Neural cell (in vitro differentiated cells): ENCODE measurements around the gene SEBOX. TPM values are rescaled to one million over a fixed set of nuclear protein-coding genes. Genes with fewer than 3 reads are reported as not detected.

Experiments
- H2AFZ ChIP-seq: fragments of 200-600, 300-800 bp; sonication (generic), shearing (Covaris generic); 2 replicates; pipeline ENCODE4 v1.6.0; 2014; ENCODE audit warnings: low read depth, mild to moderate bottlenecking, antibody characterized with exemption, low read length, moderate library complexity
- H3F3A ChIP-seq: fragments of 200-600 bp; shearing (Covaris generic); 2 replicates; pipeline ENCODE4 v1.6.1; 2016; ENCODE audit warnings: mild to moderate bottlenecking, moderate library complexity, mixed read lengths, antibody characterized with exemption, low read length; ENCODE audit not compliant: insufficient read depth, poor library complexity, severe bottlenecking
- H3K27ac ChIP-seq: fragments of 200-600, 300-800 bp; sonication (generic), shearing (Covaris generic); 2 replicates; pipeline ENCODE4 v1.5.1; 2014; ENCODE audit warnings: mild to moderate bottlenecking, low read length, moderate library complexity
- H3K27me3 ChIP-seq: fragments of 300-800, 200-600 bp; sonication (generic), shearing (Covaris generic); 2 replicates; pipeline ENCODE4 v1.6.0; 2014; ENCODE audit warnings: mild to moderate bottlenecking, low read depth, low read length, moderate library complexity; ENCODE audit not compliant: insufficient read depth
- H3K36me3 ChIP-seq: fragments of 300-800, 200-600 bp; sonication (generic), shearing (Covaris generic); 2 replicates; pipeline ENCODE4 v1.5.1; 2014; ENCODE audit warnings: mild to moderate bottlenecking, antibody characterized with exemption, low read length, moderate library complexity; ENCODE audit not compliant: insufficient read depth
- H3K4me2 ChIP-seq: fragments of 300-800, 200-600 bp; sonication (generic), shearing (Covaris generic); 2 replicates; pipeline ENCODE4 v1.6.0; 2014; ENCODE audit warnings: mild to moderate bottlenecking, low read length
- H3K4me3 ChIP-seq: fragments of 300-800, 200-600 bp; sonication (generic), shearing (Covaris generic); 2 replicates; pipeline ENCODE4 v1.5.1; 2014; ENCODE audit warnings: mild to moderate bottlenecking, low read length, moderate library complexity
- H3K79me2 ChIP-seq: fragments of 200-600 bp; shearing (Covaris generic); replicated peaks from 2 replicates; pipeline ENCODE4 v1.6.0; 2014; ENCODE audit warnings: mild to moderate bottlenecking, low read length, moderate library complexity; ENCODE audit not compliant: insufficient read depth
- H3K9ac ChIP-seq: fragments of 300-800, 200-600 bp; sonication (generic), shearing (Covaris generic); 2 replicates; pipeline ENCODE4 v1.6.1; 2016; ENCODE audit warnings: mild to moderate bottlenecking, low read length, mixed read lengths
- H3K9me2 ChIP-seq: fragments of 200-600 bp; shearing (Covaris generic); 2 replicates; pipeline ENCODE4 v1.6.1; 2016; ENCODE audit warnings: mild to moderate bottlenecking, low read length, mixed read lengths; ENCODE audit not compliant: insufficient read depth
- H3K9me3 ChIP-seq: fragments of 200-600, 300-800 bp; sonication (generic), shearing (Covaris generic); 2 replicates; pipeline ENCODE4 v1.6.1; 2016; ENCODE audit warnings: mild to moderate bottlenecking, mixed run types, low read length, moderate library complexity, mixed read lengths
- H4K20me1 ChIP-seq: fragments of 200-600 bp; shearing (Covaris generic); 2 replicates; pipeline ENCODE4 v1.6.1; 2016; ENCODE audit warnings: mild to moderate bottlenecking, mixed run types; ENCODE audit not compliant: insufficient read depth
- CTCF ChIP-seq: fragments of 450-650 bp; IDR thresholded peaks from 2 replicates; pipeline ENCODE4 v1.5.1; 2014; ENCODE audit warnings: antibody characterized with exemption, mild to moderate bottlenecking, moderate library complexity; ENCODE audit not compliant: poor library complexity, severe bottlenecking
- EP300 ChIP-seq: fragments of 450-650 bp; conservative IDR thresholded peaks from 2 replicates; pipeline ENCODE4 v1.6.1; 2014; ENCODE audit warnings: antibody characterized with exemption, mild to moderate bottlenecking, moderate library complexity; ENCODE audit not compliant: poor library complexity, severe bottlenecking
- EZH2 ChIP-seq: fragments of 200-600, 300-800 bp; shearing (Covaris generic), sonication (generic); IDR thresholded peaks from 2 replicates; pipeline ENCODE4 v1.6.1; 2014; ENCODE audit warnings: antibody characterized with exemption, low read length, borderline replicate concordance, mild to moderate bottlenecking; ENCODE audit not compliant: insufficient read depth, poor library complexity, severe bottlenecking
- MXI1 ChIP-seq: fragments of 450-650 bp; conservative IDR thresholded peaks from 2 replicates; pipeline ENCODE4 v1.6.1; 2014; ENCODE audit warnings: antibody characterized with exemption, mild to moderate bottlenecking; ENCODE audit not compliant: poor library complexity, severe bottlenecking
- POLR2AphosphoS5 ChIP-seq: IDR thresholded peaks from 2 replicates; pipeline ENCODE4 v1.6.1; 2012
- RAD21 ChIP-seq: fragments of 450-650 bp; conservative IDR thresholded peaks from 2 replicates; pipeline ENCODE4 v1.6.1; 2014; ENCODE audit warnings: antibody characterized with exemption, mild to moderate bottlenecking, moderate library complexity
- REST ChIP-seq: IDR thresholded peaks from 2 replicates; pipeline ENCODE4 v1.6.1; 2012; ENCODE audit warnings: borderline replicate concordance
- SMC3 ChIP-seq: fragments of 450-650 bp; conservative IDR thresholded peaks from 2 replicates; pipeline ENCODE4 v1.6.1; 2014; ENCODE audit warnings: antibody characterized with exemption, mild to moderate bottlenecking, moderate library complexity; ENCODE audit not compliant: poor library complexity
- TAF1 ChIP-seq: IDR thresholded peaks from 2 replicates; pipeline ENCODE4 v1.6.1; 2012; ENCODE audit warnings: low read depth
- polyA plus RNA-seq: library from polyadenylated mRNA; depleted of rRNA; stranded (reverse); fragments of >200 nt; gene quantifications from 2 replicates; pipeline ENCODE4 v1.2.3, GENCODE V29; 2014

SEBOX gene
- polyA plus RNA-seq, 1 donor from 2014 or later: not detected

GRCh38 chr17:28338056-28338768, 26.8 kb downstream of the SEBOX start:
- Histone ChIP-seq H3K79me2 (peaks cover 42% of the 10 kb centered on the region), H3K4me2 (no peak overlapping the region)

GRCh38 chr17:28335959-28336871, 28.8 kb downstream of the SEBOX start:
- peak overlapping the region; percentile 96 for H3K9ac ChIP-seq
- TF ChIP-seq POLR2AphosphoS5 (peak; percentile 91), MXI1 (no peak), REST (peak; percentile 81), EP300 (no peak), RAD21 (peak; percentile 15), EZH2 (no peak), TAF1 (no peak), CTCF (no peak), SMC3 (no peak)
- H3K9me2 ChIP-seq: no peaks in the 10 kb centered on the region
- no peaks in the 10 kb centered on the region for H3K9me3 ChIP-seq
- peak overlapping the region; percentile 94 for H3K27ac ChIP-seq
- no peaks in the 10 kb centered on the region for H4K20me1 ChIP-seq
- H2AFZ ChIP-seq: peak overlapping the region; percentile 36
- peaks cover 53% of the 10 kb centered on the region for H3K79me2 ChIP-seq
- H3K4me3 ChIP-seq: peak overlapping the region; percentile 88
- no peaks in the 10 kb centered on the region for H3K36me3 ChIP-seq
- no peaks in the 10 kb centered on the region for H3K27me3 ChIP-seq
- H3K4me2 ChIP-seq: peak overlapping the region; percentile 68
- H3F3A ChIP-seq: no peaks in the 10 kb centered on the region

More at GRCh38 chr17:28338056-28338768, 26.8 kb downstream of the SEBOX start:
- Histone ChIP-seq H3K9ac (no peak overlapping the region), H4K20me1 (no peaks in the 10 kb centered on the region), H3F3A (no peaks in the 10 kb centered on the region), H3K36me3 (no peaks in the 10 kb centered on the region), H3K9me3 (no peaks in the 10 kb centered on the region), H3K27ac (no peak overlapping the region), H3K4me3 (no peak overlapping the region), H3K27me3 (no peaks in the 10 kb centered on the region), H3K9me2 (no peaks in the 10 kb centered on the region), H2AFZ (no peak overlapping the region)
- TF ChIP-seq SMC3 (no peak), EP300 (no peak)
